OCI-LY3 (cell line): ENCODE measurements around the gene SLC66A2.

Experiments used
- EZH2phosphoT487 ChIP-seq: fragments of 200-600 bp; shearing (Covaris generic); IDR thresholded peaks from 2 replicates; pipeline ENCODE4 v1.6.1; 2018; ENCODE audit warnings: antibody characterized with exemption, mixed run types, low read depth
- TF ChIP-seq, protein P1 (sequence below): fragments of 200-600, 300-600 bp; sonication (generic); IDR thresholded peaks from 2 replicates; pipeline ENCODE4 v1.5.1; 2014; ENCODE audit warnings: antibody characterized with exemption, low read length, low read depth

DNA sequence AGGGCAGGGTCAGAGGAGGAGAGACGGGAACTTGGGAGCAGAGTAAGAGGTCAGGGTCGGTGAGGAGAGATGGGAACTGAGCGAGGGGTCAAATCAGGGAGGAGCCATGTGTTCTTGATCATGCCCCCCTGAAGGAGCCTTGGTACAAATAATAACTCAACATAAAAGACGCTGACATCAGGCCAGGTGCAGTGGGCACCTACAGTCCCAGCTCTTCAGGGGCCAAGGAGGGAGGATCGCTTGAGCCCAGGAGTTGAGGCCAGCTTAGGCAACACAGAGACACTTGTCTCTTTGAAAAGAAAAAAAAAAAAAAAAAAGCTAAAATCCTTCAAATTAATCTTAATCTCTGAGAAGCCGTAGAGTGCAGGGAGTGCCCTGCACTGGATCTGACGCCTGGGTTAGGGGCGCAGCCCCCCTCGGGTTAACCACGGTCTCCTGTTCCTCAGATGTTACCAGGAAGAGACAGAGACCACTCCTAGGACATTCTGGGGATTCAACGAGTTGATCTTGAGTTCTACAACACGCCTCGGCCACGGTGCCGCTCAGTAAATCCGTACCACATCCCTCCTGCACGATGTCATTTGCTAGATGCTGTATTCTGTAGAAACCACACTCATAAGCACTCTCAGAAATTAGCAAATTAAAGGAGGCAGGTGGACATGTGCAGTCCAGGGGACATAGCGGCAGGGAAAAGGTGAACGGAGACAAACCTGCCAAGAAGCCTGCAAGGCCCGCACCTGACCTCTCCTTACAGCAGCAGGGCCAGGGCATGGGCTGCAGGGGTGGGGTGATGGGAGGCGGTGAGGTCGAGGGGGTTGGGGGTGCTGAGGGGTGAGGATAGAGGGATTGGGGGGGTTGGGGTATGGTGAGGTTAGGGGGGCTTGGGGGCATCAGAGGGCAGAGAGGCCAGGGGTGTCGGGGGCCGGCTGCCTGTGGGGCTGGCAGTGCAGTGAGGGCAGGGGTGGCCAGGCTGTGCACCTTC, 29.2 kb downstream of the SLC66A2 start:
- TF ChIP-seq, protein P1, sequence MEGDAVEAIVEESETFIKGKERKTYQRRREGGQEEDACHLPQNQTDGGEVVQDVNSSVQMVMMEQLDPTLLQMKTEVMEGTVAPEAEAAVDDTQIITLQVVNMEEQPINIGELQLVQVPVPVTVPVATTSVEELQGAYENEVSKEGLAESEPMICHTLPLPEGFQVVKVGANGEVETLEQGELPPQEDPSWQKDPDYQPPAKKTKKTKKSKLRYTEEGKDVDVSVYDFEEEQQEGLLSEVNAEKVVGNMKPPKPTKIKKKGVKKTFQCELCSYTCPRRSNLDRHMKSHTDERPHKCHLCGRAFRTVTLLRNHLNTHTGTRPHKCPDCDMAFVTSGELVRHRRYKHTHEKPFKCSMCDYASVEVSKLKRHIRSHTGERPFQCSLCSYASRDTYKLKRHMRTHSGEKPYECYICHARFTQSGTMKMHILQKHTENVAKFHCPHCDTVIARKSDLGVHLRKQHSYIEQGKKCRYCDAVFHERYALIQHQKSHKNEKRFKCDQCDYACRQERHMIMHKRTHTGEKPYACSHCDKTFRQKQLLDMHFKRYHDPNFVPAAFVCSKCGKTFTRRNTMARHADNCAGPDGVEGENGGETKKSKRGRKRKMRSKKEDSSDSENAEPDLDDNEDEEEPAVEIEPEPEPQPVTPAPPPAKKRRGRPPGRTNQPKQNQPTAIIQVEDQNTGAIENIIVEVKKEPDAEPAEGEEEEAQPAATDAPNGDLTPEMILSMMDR, result no peak
- TF ChIP-seq EZH2phosphoT487, result no peak
